SU-DHL-6 (cell line): Measurements from ENCODE around the gene ADGRD1.

Source experiments
- H2AFZ ChIP-seq: fragments of 200-600 bp; sonication (generic); 2 replicates; pipeline ENCODE4 v1.6.1; 2014; ENCODE audit warnings: low read depth, mild to moderate bottlenecking, moderate library complexity, mixed read lengths, antibody characterized with exemption, low read length; ENCODE audit not compliant: severe bottlenecking
- H3F3A ChIP-seq: fragments of 200-600 bp; shearing (Covaris generic); 2 replicates; pipeline ENCODE4 v1.6.0; 2016; ENCODE audit warnings: antibody characterized with exemption, mild to moderate bottlenecking; ENCODE audit not compliant: insufficient read depth
- H3K27ac ChIP-seq: fragments of 200-600 bp; sonication (generic); 2 replicates; pipeline ENCODE4 v1.5.1; 2016; ENCODE audit warnings: low read depth, mild to moderate bottlenecking, low read length, moderate library complexity, mixed read lengths
- H3K27me3 ChIP-seq: fragments of 200-600 bp; sonication (generic), shearing (Covaris generic); 2 replicates; pipeline ENCODE4 v1.6.0; 2014; ENCODE audit warnings: mild to moderate bottlenecking, low read length
- H3K36me3 ChIP-seq: fragments of 200-600 bp; sonication (generic); 2 replicates; pipeline ENCODE4 v1.6.1; 2014; ENCODE audit warnings: mild to moderate bottlenecking, low read length, mixed read lengths
- H3K4me2 ChIP-seq: fragments of 300-600, 200-600 bp; shearing (Covaris generic), sonication (generic); 2 replicates; pipeline ENCODE4 v1.6.0; 2014; ENCODE audit warnings: low read length, low read depth, mild to moderate bottlenecking; ENCODE audit not compliant: poor library complexity, severe bottlenecking
- H3K4me3 ChIP-seq: fragments of 200-600 bp; sonication (generic); 2 replicates; pipeline ENCODE4 v1.5.1; 2014; ENCODE audit warnings: antibody characterized with exemption, low read length, mild to moderate bottlenecking, mixed read lengths; ENCODE audit not compliant: insufficient read depth, poor library complexity, severe bottlenecking
- H3K79me2 ChIP-seq: fragments of 200-600 bp; sonication (generic); 2 replicates; pipeline ENCODE4 v1.6.1; 2014; ENCODE audit warnings: mild to moderate bottlenecking, low read length, moderate library complexity; ENCODE audit not compliant: insufficient read depth
- H3K9ac ChIP-seq: fragments of 200-600 bp; sonication (generic); 2 replicates; pipeline ENCODE4 v1.7.0; 2014; ENCODE audit warnings: mild to moderate bottlenecking, low read length
- H3K9me2 ChIP-seq: fragments of 200-600 bp; sonication (generic); replicated peaks from 2 replicates; pipeline ENCODE4 v1.6.1; 2014; ENCODE audit warnings: low read length; ENCODE audit not compliant: insufficient read depth
- H3K9me3 ChIP-seq: fragments of 200-600 bp; sonication (generic); 2 replicates; pipeline ENCODE4 v1.6.1; 2014; ENCODE audit warnings: low read length, mixed read lengths; ENCODE audit not compliant: insufficient read depth
- H4K20me1 ChIP-seq: fragments of 200-600 bp; sonication (generic); 2 replicates; pipeline ENCODE4 v1.6.1; 2014; ENCODE audit warnings: low read depth, mild to moderate bottlenecking, antibody characterized with exemption, low read length, moderate library complexity, mixed read lengths
- CTCF ChIP-seq: fragments of 200-600 bp; sonication (generic); IDR thresholded peaks from one replicate; pipeline ENCODE4 v1.5.1; 2017; ENCODE audit warnings: antibody characterized with exemption, mild to moderate bottlenecking, low read length, moderate library complexity; ENCODE audit not compliant: insufficient read depth, poor library complexity, severe bottlenecking
- EZH2phosphoT487 ChIP-seq: fragments of 200-600 bp; sonication (generic), shearing (Covaris generic); conservative IDR thresholded peaks from 2 replicates; pipeline ENCODE4 v1.6.1; 2018; ENCODE audit warnings: mild to moderate bottlenecking, antibody characterized with exemption, low read length, moderate library complexity, mixed read lengths

ADGRD1 gene

GRCh38 chr12:131147293-131147692 lies 193.6 kb downstream of the ADGRD1 start:
- H3K9me2 ChIP-seq, result no peaks in the 10 kb centered on the region
- no peaks in the 10 kb centered on the region for H3K36me3 ChIP-seq
- H3K79me2 ChIP-seq, result no peaks in the 10 kb centered on the region
- no peak overlapping the region for H3K27ac ChIP-seq
- no peak overlapping the region for H3K4me3 ChIP-seq
- H4K20me1 ChIP-seq, result no peaks in the 10 kb centered on the region
- H3K9me3 ChIP-seq, result no peaks in the 10 kb centered on the region
- H3F3A ChIP-seq, result no peaks in the 10 kb centered on the region
- H3K9ac ChIP-seq, result no peak overlapping the region
- TF ChIP-seq CTCF (no peak), EZH2phosphoT487 (no peak)
- no peaks in the 10 kb centered on the region for H3K27me3 ChIP-seq
- no peak overlapping the region for H3K4me2 ChIP-seq
- H2AFZ ChIP-seq, result no peak overlapping the region

GRCh38 chr12:131147894-131148293 lies 194.2 kb downstream of the ADGRD1 start:
- H3K36me3 ChIP-seq, result no peaks in the 10 kb centered on the region
- TF ChIP-seq EZH2phosphoT487 (no peak), CTCF (no peak)
- no peaks in the 10 kb centered on the region for H4K20me1 ChIP-seq
- no peak overlapping the region for H2AFZ ChIP-seq
- no peaks in the 10 kb centered on the region for H3F3A ChIP-seq
- H3K9ac ChIP-seq, result no peak overlapping the region
- no peaks in the 10 kb centered on the region for H3K9me3 ChIP-seq
- H3K4me3 ChIP-seq, result no peak overlapping the region
- H3K9me2 ChIP-seq, result no peaks in the 10 kb centered on the region
- no peaks in the 10 kb centered on the region for H3K27me3 ChIP-seq
- H3K4me2 ChIP-seq, result no peak overlapping the region
- H3K79me2 ChIP-seq, result no peaks in the 10 kb centered on the region
- no peak overlapping the region for H3K27ac ChIP-seq

GRCh38 chr12:131151558-131152345 lies 198.0 kb downstream of the ADGRD1 start:
- Histone ChIP-seq H3K4me2 (no peak overlapping the region), H3K9me3 (no peaks in the 10 kb centered on the region), H3K9me2 (no peaks in the 10 kb centered on the region), H3K27me3 (no peaks in the 10 kb centered on the region), H3K9ac (no peak overlapping the region), H2AFZ (no peak overlapping the region), H3K79me2 (no peaks in the 10 kb centered on the region), H3K36me3 (no peaks in the 10 kb centered on the region), H4K20me1 (no peaks in the 10 kb centered on the region), H3K27ac (no peak overlapping the region), H3F3A (no peaks in the 10 kb centered on the region), H3K4me3 (no peak overlapping the region)
- TF ChIP-seq EZH2phosphoT487 (no peak), CTCF (no peak)
